GM18517 (cell line): ENCODE data around the gene MCFD2.
"Not testable (repeated sequence)": the region's sequence is repeated elsewhere in the genome, so short reads cannot be mapped to it uniquely, and the experiment has no call there.

ENCODE experiments used
- ATAC-seq: cut with Tn5 transposase; IDR thresholded peaks from one replicate; pipeline ENCODE4 v1.9.1; 2021; ENCODE audit warnings: mild to moderate bottlenecking, moderate library complexity; ENCODE audit not compliant: unreplicated experiment

The MCFD2 gene

DNA sequence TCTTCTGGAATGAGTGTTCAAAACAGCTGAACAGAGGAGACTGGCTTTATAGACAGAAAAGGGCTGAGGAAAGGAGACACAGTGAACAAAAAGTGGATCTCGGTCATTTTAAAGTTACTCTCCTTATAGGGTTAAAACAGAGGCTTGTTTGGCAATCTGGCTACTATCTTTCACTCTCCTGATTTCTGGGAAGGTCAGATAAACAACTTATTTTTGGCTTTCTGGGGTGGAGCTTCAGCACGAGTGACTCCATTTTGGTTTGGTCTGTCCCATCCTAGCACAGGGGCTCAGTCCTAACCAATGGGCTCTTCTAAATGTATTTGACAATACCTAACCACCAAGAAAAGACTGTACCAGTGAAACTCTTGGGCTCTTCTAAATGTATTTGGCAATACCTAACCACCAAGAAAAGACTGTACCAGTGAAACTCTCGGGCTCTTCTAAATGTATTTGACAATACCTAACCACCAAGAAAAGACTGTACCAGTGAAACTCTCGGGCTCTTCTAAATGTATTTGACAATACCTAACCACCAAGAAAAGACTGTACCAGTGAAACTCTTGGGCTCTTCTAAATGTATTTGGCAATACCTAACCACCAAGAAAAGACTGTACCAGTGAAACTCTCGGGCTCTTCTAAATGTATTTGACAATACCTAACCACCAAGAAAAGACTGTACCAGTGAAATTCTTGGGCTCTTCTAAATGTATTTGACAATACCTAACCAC is 39.5 kb downstream of the MCFD2 start:
- not testable (repeated sequence) for ATAC-seq

DNA sequence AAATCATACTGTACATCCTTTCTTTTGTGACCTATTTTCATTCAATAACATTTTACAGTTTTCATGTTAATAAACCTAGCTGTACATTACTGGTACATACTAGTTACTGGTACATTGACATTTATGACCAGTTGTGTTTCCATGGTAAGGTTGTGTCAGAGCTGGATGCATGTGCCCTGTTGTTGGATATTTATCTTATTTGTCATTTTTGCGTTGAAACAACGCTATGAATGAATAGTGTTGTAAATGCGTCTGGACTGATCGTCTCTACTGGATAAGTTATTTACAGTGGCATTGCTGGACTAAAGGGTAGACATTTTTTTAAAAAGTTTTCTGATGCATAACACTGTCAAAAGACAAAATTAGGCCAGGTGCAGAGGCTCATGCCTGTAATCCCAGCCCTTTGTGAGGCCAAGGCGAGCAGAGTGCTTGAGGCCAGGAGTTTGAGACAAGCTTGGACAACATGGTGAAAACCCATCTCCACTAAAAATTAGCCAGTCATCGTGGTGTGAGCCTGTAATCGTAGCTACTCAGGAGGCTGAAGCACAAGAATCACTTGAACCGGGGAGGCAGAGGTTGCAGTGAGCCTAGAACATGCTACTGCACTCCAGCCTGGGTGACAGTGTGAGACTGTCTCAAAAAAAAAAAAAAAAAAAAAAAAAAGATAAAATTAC is 40.2 kb downstream of the MCFD2 start:
- ATAC-seq = no peak

DNA sequence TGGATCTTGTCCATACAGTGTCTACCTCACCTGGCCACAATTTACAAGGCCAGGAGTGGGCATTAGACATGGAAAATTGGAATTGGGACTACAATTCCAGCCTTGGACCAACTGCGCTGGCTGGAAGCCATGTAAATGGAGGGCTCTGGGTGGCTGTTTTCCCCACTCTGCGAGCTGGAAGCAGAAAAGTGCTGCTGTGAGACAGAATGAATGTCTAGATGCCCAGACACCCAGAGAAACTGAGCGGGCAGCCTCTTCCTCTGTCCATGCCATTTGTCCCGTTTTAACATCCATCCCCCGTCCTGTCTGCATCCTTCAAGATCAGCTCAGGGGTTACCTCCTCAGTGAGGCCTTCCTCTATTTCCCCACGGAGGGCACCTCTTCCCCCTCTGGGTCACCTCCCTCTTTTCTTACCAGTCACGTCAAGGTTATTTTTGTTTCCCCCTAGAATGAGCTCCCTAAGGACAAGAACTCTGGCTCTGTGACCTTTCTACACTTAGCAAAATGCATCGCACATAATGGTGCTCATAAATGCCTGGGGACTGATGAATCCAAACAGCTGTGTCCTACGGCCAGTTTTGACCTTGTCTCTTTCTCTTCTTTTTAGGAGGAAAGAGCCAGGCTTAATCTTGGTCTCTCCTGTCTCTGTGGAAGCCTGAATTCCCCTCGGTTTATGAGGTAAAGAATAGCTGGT is 41.2 kb downstream of the MCFD2 start:
- no peak for ATAC-seq

DNA sequence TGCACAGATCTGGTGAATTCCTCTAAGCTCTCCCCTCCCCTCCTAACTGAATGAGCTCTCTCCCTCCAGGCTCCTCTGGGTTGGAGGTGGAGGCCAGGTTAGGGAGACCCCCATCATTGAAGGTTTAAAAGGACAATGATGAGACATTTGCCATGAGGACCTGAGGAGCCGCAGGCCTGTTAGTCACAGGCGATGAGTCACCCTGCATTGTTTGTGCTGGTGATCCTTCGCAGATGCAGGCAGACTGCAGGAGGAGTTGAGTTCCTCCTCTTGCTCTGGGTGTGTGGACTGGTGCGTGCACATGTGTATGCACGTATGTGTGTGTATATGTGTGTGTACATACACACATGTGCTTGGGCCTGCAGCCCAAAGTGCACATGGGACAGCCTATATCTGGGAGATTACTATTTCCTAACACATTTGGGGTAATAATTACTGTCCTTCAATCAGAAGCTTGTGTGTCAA is 42.0 kb downstream of the MCFD2 start:
- no peak for ATAC-seq

DNA sequence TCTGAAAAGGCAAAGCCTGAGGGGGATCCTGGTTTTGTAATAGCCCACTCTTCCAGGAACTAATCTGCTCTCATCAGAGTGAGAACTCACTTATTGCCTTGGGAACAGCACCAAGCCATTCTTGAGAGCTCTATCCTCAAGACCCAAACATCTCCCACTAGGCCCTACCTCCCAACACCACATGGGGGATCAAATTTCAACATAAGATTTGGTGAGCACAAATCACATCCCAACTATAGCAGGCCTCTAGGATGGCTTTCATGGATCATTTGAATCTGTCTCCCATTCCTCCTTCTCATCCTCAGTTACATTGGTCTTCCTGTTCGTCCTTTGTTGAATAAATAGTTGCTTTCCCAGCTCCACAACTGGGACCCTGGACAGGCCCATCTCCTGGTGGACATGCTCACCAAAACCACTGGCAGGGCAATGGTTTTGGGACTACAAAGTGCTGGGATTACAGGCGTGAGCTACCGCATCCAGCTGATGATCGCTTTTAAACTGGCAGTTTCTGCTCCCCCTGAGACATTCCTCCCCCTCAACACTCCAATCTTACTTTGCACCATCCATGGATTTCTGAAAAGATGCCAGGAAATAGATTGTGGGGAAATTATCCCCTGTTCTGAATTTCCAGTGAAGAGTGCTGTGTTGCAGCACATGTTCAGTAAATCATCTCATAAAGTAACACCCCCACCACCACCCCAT is 42.6 kb downstream of the MCFD2 start:
- no peak for ATAC-seq

DNA sequence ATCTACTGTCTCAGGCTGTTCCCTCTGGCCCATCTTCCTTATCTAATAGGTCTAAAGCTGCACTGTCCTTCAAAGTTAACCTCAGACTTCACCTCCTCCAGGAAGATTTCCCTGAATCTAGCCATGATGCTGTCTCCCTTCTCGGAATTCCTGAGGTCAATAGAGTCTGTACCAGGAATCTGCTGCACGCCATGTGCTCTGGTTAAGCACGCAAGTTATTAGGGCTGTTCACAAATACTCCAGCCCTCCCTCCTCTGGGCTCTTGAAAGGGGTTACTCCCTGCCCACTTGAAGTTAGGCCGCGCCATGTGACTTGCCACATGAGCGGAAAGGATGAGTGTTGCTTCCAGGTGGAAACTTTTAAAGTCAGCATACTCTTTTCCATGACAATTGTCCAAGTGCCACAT is 43.6 kb downstream of the MCFD2 start:
- no peak for ATAC-seq

DNA sequence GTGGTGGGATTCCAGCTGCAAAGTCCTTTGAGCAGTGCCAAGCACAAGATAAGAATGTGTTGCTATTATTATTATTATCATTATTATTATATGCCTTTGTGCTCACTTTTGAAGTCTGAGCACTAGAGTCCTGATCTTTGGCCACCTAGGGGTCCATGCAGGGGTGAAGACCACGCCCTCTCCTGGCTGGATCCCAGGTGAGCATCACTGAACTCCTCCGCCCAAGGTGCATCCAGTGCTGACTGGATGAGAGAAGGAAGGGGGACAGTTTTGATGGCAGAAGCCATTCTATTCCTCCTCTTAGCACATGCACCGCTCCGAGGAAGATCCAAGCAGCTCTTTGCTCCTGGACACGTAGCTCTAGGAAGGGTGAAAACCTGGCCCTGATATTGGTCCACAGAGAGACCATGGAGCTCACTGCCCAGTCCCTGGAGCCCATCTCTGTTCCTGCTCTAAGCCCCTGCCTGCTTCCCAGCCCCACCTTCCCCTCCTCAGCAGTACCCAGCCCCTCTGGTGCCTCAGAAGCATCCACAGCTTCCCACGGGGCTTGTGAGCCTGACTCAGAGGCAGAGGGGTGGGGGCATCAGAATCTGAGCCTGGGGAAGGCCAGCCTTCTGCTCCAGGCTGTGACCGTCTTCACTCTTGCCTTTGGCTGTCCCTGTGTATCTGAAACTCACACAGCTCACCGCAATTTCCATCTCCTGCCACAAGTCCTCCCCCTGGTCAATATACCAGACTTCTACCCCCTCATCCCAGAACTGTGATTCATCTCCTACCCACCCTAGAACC is 45.4 kb downstream of the MCFD2 start:
- ATAC-seq = no peak

DNA sequence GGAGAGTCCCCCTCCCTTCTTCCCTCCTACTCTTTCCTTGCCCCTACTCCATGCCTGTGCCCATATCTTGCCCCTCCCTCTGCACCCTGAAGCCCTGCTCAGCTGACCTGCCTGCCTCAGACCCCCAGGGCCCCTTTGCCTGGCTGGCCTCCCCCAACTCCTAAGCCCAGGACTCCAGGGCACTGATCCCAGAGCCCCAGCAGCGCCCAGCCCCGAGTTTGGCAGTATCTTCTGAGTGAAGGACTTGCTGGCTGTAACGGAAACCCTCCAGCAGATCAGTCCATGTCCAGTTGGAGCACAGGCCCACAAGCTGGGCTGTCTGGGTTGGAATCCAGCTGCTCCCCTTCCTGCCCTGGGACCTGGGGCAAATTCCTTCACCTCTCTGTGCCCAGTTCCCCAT is 46.0 kb downstream of the MCFD2 start:
- no peak for ATAC-seq

DNA sequence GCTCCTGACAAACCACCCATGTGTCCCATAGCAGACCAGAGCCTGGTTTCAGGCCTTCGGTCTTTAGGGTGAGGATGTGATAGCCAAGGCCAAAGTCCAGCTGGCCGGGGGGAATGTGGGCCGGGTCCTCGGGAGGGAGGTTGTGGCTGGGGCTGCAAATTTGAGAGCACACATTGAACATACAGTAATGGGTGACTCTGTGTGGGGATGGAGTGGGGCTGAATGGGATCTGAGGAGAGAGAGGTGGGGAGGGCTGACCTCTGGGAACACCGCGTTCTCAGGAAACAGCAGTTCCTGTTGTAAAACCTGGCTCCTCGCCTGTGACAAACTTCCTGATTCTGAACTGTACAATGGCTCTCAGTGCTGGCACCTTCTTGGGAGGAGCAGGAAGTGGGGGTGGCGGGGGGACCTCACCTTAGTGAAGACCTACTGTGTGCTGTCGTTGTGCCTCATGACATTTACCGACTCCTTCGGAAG is 48.8 kb downstream of the MCFD2 start:
- no peak for ATAC-seq

DNA sequence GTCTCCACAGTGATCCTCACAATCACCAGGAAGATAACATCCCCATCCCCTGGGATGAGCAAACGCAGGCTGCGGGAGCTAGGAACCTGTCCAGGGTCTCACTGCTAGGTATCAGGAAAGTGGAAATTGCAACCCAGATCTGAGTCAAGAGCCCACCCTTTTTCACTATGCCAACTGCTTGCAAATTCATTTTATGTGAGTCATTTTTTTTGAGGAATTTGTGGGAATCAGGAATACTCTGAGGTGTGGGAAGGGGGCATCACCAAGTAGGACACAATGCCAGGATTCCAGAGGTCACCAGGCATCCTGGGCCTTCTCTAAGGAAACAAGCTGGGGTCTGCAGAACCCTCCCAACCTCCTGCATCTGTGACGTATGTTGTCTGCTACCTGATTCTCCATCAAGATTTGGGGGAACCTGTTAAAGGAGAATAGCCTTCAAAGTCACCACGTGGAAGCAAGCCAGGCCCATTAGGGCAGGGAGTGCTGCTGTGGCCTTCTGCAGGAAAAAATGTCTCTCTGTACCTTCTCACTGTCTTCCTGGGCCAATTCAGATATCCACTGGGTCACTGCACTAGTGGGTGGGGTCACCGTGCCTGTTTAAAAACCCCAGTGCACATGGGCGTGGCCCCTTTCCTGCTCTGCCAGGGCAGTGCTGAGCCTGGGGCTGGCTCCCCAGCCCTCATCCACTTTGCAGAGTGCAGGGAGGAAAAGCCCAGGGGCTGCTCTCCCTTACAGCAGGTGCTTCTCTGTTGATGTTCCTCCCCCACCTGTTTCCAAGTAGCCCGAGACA is 50.2 kb downstream of the MCFD2 start:
- ATAC-seq = no peak

DNA sequence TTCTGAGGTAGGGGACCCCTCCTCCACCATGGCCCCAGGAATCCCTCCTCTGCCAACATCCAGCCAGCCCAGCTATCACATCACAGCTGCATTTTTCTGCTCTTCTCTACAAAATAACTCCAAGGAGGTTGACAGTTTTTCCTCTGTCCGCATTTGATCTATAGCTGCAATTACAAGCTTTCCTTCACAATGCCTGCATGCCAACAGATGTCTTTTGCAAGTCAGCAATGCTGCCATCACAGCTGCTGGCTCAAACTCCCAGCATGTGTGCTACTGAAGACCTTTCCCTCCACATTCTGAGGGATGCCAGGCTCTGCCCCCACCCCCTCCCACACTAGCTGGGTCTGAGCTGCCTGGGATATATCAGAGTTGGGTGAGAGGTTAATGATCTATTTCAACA is 51.7 kb downstream of the MCFD2 start:
- ATAC-seq = no peak

DNA sequence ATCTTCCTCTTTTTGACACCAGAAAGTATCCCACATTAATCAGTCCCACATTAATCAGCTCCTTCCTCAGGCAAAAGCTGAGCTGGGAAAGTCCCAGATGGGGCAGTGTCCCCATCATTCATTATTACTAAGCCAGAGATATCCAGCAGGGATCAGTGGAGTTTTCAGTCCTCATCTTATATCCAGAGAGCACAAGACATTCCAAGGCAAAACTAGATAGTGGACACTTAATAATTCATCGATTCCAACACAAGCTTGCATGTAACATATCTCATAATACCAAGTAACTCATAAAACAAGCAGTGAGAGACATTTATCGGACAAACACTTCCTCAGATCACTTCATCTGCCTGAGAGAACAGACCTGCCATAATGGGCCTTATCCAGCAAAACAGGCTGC is 53.1 kb downstream of the MCFD2 start:
- no peak for ATAC-seq

DNA sequence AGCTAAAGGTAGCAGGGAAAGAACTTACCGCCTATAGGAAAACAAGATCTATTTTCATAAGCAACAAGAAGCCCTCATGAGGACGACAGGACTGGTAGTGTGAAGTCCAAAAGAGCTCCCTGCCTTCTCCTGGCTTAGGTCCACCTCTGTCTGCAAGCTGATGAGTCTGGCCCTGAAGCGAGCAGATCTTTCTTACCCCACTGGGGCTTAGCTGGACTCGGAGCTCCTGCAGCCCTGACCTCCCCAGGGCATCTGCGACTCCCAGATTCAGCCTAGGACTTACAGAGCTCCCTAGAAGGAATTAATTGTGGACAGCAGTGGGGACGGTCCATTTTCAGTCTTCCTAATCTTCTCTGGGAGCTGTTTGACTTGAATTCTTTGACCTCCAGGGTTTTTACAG is 53.7 kb downstream of the MCFD2 start:
- no peak for ATAC-seq

DNA sequence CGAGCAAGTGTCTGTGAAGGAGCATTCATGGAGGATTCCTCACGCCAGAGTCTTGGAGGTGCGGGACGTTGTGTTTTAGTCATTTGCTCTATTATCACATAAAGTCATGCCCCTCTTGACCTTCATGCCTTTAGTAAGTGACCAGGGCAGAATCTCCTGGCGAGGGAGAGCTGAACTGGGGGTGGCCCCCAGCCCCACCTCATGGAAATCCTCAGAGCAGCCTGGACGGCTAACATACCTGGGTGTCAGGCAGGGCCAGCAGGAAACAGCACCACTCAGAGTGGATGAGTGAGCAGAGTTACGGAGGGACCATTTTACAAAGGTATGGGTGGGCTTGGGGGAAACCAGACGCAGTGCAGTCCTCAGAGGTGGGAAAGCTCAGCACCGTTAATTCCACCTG is 56.1 kb downstream of the MCFD2 start:
- ATAC-seq = no peak

DNA sequence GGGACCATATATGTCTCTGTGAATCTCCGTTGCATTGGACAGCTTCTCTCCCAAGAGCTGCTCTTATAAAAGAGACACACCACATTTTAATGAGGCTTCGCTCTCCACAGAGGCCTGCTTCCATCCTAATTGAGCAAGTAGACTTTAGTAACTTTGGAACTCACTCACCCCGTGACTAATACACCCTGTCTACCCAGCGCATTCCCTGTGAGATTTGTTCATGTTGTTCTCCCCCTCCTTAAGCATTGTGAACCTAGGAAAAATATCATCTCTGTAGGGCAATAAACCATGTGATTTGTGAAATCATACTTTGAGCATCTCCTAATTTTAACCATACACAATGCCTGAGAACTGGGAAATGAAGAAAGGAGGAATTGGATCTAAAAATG is 56.9 kb downstream of the MCFD2 start:
- ATAC-seq = no peak

DNA sequence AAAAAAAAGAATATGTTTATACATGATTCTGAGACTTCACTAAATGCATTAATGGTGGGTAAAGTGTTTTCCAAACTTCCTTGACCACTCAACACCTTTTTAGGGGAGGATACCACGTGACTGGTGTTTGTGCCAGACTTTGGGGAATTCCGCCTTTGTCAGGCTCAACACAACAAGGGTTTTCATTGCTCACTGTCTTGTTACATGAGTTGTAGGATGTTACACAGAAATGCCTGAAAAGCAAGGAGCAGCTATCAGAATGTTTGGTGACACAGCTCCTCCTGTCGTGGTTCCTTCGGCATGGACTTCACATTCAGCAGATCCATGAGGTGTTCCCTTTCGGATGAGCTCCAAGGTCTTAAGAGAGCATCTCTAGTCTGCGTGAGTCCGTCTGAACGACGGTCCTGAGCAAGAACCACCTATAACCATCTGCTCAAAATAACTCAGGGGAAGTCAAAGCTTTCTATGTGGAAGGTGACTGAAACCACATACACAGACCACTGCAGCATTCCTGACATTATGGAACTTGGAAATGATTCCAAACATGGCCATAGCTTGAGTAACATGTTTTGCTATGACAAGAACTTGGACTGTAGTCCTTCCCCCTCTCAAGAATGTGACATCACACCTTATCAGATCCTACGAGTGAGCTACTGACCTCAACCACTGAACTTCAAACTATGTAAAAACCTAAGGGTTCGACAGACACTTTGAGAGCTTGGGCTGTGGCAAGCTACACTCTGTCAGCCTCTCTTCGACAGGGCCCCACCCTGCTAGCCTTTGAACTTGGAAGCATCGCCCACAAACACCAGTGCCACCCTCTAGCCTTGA is 57.5 kb downstream of the MCFD2 start:
- ATAC-seq = no peak

DNA sequence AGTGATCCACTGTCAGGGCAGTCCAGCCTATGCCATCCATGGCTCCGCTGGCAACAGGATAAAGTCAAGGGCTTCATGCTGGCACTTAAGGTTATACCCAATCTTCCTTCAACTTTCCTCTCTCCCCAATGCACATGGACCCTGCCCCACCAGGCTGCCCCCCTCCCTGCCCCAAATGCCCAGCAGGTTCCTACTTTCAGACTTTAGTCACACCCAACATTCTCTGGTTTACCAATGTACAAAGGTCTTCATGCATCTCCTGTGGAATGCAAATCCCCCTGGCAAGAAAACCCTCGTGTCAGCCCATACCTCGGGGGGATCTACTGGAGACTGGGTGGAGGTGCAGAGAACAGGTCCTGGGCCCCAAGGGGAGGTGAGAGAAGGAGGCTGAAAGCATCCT is 59.3 kb downstream of the MCFD2 start:
- no peak for ATAC-seq

DNA sequence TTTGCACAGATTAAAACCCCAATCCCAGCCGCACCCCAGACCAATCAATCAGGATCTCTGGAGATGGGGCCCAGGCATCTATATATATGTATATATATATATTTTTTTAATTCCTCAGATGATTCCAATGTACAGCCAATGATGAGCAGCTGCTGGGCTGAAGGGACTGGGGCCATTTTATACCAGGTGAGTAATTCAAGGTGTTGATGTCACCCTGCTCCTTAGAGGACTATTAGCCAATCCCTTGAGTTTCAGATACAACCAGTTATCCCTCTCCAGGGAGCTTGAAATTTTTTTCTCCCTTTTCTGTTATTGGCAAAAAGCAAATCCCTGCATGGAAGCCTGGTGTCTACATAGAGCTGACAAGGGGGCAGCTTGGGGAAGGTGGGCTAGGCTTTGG is 59.8 kb downstream of the MCFD2 start:
- no peak for ATAC-seq

DNA sequence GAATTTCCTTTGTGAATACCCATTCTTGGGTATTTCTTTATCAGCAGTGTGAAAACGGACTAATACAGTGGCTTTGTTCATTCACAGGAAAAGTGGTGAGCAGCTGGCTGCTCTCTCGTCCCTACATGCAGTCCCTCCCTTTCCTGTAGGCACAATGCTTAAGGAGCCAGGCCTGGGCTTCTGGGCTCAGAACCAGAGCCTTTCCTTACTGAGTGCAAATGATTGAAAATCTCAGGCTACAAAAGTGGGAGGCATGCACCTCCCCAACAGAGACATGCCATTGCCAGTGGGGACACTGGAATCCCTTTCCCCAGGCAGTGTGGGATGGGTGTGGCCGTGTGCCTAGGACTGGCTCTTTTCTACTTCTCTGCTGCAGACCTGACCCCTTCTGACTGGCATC is 61.3 kb downstream of the MCFD2 start:
- ATAC-seq = no peak
